HL-60/S4 treated with phorbol 12-myristate 13-acetate at 8.2 ng/mL for 4 days and 3 days (cell line): ENCODE data around the gene RAD51B.

Experiments
- in situ Hi-C: fragments of 300-500 bp; cut with MboI; formaldehyde crosslinking; loops from 2 replicates; pipeline ENCODE4 v1.15.0; 2022; ENCODE audit warnings: low sequenced_read_pairs

Gene RAD51B

GRCh38 chr14:68665792-68666204 is 846.2 kb downstream of the RAD51B start:
- in situ Hi-C loops = no loop called here

DNA sequence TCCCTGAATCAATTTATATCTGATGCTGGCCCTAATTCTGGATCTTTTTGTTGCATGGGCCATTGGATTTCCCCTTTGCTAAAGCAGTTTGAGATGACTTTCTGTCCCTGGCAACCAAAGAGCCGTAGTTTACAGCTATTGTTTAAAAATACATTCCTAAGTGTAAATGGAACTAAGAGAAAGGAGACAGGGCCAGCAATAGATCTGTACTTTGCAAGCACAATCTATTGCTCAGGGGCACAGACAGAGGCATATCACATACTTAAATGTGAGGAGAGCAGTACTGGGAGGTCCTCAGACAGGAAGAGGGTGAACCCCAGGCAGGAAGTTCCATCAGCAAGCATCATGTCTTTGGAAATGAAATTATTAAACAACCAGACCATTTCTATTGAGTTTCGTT is 846.7 kb downstream of the RAD51B start:
- in situ Hi-C loops = no loop called here

- in situ Hi-C loops = no loop called here
These were observed 847.3 kb downstream of the RAD51B start for GRCh38 chr14:68666899-68667298.

- in situ Hi-C loops = no loop called here
These were observed 847.8 kb downstream of the RAD51B start for GRCh38 chr14:68667313-68667791.

- in situ Hi-C loops = no loop called here
These were observed 848.4 kb downstream of the RAD51B start for GRCh38 chr14:68668028-68668427.

DNA sequence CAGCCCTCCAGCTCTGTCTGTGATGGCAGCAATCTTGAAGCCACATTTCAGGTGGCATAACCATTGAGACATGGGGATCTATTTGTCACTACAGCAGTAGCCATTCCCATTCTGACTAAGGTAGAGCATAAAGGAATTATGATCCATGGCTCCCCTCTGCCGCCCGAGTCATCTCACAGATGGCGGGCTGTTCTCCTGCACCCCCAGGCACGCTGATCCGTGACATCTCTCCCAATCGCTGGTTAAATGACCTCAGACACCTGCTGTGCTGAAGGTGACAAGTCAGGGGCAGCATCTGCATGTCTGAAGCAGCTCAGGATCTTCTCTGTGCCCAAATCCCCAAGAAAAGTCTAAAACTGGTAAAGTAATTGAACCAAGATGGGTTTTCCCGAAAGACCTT is 849.0 kb downstream of the RAD51B start:
- in situ Hi-C loops = no loop called here

DNA sequence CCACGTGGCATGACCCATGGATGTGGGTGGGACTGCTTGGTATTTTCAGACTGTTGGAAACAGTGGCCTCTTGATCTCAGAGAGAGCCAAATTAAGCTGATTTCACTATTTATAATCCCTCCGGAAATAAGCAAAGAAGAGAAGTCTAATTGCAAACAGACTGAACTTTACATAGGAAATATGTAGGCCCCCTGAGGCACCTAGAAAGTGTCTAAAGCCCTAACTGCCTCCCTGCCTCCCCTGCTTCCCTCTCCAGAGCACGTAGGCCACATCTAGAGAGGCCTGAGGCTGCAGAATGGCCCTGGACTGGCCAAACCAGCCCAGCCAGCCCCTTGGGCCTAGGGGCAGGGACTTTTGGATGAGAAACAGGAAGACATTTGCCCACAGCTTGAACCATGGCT is 849.5 kb downstream of the RAD51B start:
- in situ Hi-C loops = no loop called here

DNA sequence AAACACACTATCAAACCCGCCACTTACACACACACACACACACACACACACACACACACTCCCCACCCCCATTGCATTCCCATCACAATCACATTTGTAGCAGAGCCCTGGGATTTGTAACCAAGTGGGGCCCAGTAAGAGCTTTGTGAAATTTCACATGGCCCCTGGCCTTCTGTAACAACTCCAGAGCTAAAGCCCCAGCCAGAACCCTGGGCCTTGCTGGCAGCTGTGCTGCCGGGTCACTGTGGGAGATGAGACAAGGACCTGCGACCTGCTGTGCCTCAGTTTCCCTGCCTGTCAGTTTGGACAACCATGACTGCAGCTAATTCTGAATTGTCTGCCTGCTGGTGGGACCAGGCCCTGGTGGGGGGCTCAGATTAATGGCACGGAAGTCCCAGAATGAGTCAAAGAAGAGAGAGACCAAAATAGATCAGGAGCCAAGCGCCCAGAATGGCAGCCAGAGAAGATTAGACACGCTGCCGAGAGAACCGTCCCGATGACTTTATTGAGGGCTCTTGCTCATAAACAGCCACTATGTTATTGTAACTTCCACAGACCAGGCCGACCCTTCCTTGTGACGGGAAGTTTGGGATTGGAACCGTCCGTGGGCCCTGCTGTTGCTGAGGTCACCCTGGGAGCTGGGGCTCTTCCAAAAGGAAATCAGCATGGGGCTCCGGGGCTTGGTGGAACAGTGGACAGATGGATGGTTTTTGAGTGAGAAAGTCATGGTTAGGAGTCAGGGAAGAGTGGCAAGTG is 850.2 kb downstream of the RAD51B start:
- in situ Hi-C loops = no loop called here

GRCh38 chr14:68670359-68670715 is 850.8 kb downstream of the RAD51B start:
- in situ Hi-C loops = no loop called here

DNA sequence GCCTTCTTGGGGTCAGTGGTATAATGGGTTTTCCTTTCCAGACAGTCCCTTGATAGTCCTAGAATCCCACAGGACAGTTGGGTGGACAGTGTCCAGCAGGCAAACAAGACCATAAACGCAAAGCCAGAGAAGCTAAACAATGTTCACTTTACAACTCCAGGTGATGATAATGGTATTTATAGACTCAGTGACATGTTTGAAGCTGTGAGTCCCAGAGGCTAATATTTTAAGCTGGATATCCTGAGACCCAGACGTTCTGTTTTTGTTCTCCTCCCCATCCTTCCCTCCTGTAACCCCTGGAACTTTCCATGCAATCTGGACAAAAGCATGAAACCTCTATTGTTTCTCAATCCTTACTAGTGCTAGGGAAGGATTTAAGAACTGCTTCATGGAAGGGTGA is 852.3 kb downstream of the RAD51B start:
- in situ Hi-C loops = no loop called here

DNA sequence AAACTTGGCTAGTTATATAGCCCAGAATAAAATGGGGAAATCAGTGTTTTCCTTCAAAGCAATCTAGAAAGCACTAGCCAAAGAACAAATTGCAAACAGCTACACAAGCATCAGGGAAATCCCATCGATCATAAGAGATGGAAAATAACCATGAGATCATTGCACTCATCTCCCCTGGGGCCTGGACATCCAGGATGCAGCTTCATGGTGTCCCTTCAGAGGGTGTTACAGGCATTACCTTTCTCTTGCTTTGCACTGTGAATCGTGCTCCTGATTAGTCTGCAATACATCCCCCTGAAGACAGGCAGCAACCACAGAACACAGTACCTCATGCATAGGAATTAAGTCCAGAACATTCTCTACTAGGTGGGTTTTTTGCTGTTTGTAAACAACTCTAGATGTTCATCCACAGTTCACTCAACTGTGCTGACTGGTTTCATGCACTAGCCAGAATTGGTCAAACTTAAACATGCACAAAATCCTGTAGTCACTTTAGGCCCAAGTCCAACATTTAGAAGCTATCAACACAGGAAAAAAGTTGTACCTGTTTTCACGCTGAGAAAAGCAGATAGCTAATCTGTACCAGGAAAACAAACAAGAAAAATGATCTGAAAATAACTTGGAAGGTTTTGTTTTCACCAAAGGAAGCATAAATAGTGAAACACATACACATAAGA is 853.2 kb downstream of the RAD51B start:
- in situ Hi-C loops = no loop called here

GRCh38 chr14:68673464-68673863 is 853.9 kb downstream of the RAD51B start:
- in situ Hi-C loops = no loop called here

DNA sequence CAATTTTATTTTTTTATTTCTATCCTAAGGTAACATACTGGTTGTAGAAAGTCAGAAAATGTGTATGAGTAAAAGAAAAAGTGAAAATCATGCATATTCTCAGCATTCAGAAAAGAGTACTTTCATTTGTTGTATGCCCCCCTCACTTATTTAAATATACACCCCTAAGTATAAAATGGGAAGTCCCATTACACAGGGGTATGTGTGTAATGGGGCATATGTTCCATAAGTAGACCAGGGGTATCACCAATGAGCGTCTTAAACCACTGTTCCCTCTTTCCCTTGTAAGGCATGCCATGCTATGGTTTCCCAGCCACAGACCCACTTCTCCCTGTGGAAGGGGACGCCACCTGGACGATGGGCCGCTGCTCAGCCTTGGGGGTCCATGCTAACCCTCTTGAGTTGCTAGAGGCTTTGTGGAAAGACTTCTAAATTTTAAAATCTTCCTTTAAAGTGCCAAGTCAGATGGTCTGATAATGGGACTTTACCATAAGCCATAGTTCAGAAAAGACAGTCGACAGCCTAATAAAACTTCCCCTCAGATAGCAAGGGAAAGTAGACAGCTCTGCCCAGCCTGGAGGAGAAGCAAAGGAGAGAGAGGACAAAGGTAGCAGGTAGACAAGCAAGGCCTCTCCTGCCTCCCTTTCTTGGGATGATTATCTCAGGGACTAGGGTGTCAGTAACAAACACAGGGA is 855.1 kb downstream of the RAD51B start:
- in situ Hi-C loops = no loop called here

DNA sequence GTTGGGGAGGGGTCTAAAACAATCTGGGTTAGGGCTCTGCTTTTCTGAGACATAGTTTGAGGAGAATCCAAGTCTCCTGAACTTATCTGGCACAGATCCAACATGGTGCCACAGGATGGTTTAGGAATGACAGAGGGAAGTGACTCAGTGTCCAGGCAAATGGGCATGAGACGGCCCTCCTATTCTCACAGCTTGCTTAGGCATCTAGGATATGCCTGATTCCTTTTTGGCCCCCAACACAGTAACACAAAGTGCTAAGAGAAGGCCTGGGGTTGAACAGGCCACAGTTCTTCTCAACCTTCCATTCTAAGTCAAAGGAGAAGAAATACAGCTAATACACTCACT is 855.6 kb downstream of the RAD51B start:
- in situ Hi-C loops = no loop called here

DNA sequence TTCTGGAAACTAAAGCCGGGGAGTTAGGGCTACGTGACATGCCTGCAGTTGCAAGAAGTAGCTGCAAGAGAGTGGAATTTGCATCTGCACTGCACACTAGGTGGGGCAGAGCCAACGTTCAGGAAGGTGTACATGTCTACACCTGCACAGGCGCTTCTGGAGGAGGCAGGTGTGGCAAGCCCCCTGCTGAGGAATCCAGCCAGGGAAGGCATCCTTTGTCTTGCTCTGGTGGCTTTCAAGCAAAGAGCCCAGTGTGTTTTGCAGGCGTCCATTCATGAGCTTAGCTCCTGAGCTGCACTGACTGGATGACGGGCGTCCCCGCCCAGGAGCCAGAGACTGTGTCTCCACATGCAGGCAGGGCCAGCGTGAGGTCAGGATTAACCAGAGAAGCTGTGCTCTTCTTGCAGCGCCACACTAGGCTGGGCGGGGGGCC is 856.9 kb downstream of the RAD51B start:
- in situ Hi-C loops = no loop called here

DNA sequence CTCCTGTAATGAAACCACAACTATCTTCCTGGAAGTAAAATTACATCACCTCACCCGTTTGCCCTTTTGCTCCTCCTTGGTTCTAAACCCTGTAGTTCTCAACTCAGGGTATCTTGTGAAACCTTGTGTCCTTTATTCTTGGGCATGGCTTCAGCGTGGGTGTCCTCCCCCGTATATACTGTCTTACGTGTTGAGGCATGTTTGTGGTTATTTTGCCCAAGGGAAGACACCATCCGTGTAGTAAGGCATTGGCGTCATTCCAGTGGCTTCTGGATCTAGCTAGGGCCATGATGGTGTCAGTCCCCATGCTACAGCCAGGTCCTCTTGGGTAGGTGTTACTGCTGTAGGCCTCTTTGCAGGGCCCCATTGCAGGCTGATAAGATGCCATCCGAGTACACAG is 857.9 kb downstream of the RAD51B start:
- in situ Hi-C loops = no loop called here

DNA sequence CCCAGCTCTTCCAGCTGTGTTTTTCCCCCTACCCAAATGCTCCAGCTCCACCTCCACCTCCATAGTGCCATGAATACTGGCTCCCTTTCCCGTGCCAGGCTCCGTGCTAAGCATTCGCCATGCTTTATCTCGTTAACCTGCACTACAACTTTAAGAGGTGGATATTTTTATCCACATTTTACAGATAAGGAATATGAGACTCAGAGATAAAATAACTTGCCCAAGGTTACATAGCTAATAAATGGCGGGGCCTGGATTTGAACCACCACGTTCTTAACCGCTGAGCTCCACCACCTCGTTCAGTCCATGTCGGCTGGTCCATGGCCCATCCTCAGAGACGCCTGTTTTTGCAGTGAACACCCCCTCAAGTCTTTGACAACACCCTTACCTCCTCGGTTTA is 858.3 kb downstream of the RAD51B start:
- in situ Hi-C loops = no loop called here

GRCh38 chr14:68678471-68678870 is 858.9 kb downstream of the RAD51B start:
- in situ Hi-C loops = no loop called here

- in situ Hi-C loops = no loop called here
These were observed 859.7 kb downstream of the RAD51B start for GRCh38 chr14:68679301-68679700.

DNA sequence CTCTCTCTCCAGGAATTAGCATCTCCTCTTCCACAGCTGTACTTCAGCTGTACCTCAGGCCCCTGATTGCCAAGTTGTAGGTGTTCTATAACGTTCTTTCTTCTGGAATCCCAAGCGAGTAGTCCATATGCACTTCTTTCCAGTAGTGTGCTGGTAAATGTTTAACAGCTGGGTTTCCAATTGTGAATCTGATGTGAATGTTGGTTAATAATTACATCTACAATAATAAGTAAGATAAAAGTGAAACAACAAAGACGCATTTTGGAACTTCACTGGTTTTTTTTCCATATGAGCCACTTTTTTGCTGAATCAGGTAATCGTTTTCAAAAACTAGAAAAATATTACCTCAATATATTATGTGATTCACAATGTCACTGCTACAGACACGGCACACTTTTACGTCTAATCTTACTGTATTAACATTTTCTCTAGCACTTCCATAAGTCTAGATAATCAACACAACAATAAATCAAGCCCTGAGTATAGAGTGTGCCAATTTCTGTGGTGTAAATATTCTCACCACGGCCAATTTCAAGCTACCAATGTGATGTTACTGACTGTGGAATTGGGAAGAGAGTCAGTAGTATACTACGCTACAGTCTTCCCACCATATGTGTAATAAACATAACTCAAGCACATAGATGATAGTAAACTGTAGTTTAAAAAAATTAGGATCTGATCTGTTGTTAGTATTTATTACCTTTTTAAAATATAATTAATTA is 860.3 kb downstream of the RAD51B start:
- in situ Hi-C loops = no loop called here

GRCh38 chr14:68680541-68681051 is 861.0 kb downstream of the RAD51B start:
- in situ Hi-C loops = no loop called here
